Measurements from ENCODE around the gene GLIPR1L1. TPM values are rescaled to one million over a fixed set of nuclear protein-coding genes. Genes with fewer than 3 reads are reported as not detected.

GLIPR1L1 gene
- total RNA-seq, 1 experiment from 2014 or later = not detected

DNA sequence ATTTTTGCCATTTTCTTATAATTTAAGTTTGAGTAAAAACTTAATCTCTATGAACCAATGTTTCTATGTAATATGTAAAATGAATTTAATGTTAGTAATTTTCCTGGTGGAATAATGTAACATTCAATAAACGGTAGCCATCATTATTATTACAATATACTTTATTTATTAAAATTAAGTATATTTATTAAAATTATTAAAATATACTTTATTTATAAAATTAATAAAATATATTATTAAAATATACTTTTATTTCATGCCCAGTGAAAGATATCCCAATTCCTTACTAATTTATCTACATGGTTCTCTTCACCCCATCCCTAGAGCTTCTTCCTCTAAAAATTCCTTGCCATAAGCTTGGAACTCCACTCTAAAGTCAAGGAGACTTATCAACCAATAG, 6.8 kb upstream of the GLIPR1L1 start:
- DNase-seq (ENCODE audit: low read depth, low spot score) (no peak), ATAC-seq (no peak)
- no peak overlapping the region for H2AFZ ChIP-seq (ENCODE audit: low read depth, low read length, poor library complexity, severe bottlenecking)
- no peaks in the 10 kb centered on the region for H3K36me3 ChIP-seq (ENCODE audit: control insufficient read depth in 1 of 2, insufficient read depth in 2 of 2, low read length in 2 of 2)
- H3K9ac ChIP-seq (ENCODE audit: low read length) = no peak overlapping the region
- H3K4me3 ChIP-seq (replicated peaks in 1 of 2; ENCODE audit: low read depth in 1 of 2, low read length in 2 of 2) = no peak overlapping the region
- CTCF ChIA-PET = interaction anchor here (1.0 kb wide), 1 partner anchor 64 kb away, joined by 4 read pairs; the partner anchor contains the start of gene GLIPR1L2
- H3K4me1 ChIP-seq (ENCODE audit: control insufficient read depth in 1 of 2, insufficient read depth in 2 of 2, low read length in 2 of 2) = peaks cover 5 to 6% of the 10 kb centered on the region in 2 experiments; a peak in 3 of 4 replicates
- intact Hi-C loops (cut with micrococcal nuclease) = no loop called here
- no peaks in the 10 kb centered on the region for H4K20me1 ChIP-seq (ENCODE audit: insufficient read depth)
- no peak overlapping the region for H3K27ac ChIP-seq (ENCODE audit: low read depth, low read length)
- no TSS peak for BruUV-seq (replicated peaks)
- H3K9me2 ChIP-seq (ENCODE audit: insufficient read depth) = no peaks in the 10 kb centered on the region; the same call in 1 of the 2 replicates
- TF ChIP-seq SRF (IDR thresholded peaks at IDR 0.05; ENCODE audit: low read depth) (no peak), CBX3 (IDR thresholded peaks at IDR 0.05; ENCODE audit: low read depth) (no peak), ZNF274 (IDR thresholded peaks at IDR 0.05; ENCODE audit: low read depth, low read length) (no peak), POLR2A (IDR thresholded peaks at IDR 0.05; ENCODE audit: borderline replicate concordance, extremely low read depth, insufficient read depth, insufficient read length) (no peak), EZH2 (IDR thresholded peaks at IDR 0.05) (no peak)
- TF ChIP-seq, protein P1, sequence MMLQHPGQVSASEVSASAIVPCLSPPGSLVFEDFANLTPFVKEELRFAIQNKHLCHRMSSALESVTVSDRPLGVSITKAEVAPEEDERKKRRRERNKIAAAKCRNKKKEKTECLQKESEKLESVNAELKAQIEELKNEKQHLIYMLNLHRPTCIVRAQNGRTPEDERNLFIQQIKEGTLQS (IDR thresholded peaks at IDR 0.05) = no peak
- TF ChIP-seq, protein P2, sequence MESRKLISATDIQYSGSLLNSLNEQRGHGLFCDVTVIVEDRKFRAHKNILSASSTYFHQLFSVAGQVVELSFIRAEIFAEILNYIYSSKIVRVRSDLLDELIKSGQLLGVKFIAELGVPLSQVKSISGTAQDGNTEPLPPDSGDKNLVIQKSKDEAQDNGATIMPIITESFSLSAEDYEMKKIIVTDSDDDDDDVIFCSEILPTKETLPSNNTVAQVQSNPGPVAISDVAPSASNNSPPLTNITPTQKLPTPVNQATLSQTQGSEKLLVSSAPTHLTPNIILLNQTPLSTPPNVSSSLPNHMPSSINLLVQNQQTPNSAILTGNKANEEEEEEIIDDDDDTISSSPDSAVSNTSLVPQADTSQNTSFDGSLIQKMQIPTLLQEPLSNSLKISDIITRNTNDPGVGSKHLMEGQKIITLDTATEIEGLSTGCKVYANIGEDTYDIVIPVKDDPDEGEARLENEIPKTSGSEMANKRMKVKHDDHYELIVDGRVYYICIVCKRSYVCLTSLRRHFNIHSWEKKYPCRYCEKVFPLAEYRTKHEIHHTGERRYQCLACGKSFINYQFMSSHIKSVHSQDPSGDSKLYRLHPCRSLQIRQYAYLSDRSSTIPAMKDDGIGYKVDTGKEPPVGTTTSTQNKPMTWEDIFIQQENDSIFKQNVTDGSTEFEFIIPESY (IDR thresholded peaks at IDR 0.05; ENCODE audit: extremely low read depth, insufficient replicate concordance, low read length) = no peak
- TF ChIP-seq, protein P3, sequence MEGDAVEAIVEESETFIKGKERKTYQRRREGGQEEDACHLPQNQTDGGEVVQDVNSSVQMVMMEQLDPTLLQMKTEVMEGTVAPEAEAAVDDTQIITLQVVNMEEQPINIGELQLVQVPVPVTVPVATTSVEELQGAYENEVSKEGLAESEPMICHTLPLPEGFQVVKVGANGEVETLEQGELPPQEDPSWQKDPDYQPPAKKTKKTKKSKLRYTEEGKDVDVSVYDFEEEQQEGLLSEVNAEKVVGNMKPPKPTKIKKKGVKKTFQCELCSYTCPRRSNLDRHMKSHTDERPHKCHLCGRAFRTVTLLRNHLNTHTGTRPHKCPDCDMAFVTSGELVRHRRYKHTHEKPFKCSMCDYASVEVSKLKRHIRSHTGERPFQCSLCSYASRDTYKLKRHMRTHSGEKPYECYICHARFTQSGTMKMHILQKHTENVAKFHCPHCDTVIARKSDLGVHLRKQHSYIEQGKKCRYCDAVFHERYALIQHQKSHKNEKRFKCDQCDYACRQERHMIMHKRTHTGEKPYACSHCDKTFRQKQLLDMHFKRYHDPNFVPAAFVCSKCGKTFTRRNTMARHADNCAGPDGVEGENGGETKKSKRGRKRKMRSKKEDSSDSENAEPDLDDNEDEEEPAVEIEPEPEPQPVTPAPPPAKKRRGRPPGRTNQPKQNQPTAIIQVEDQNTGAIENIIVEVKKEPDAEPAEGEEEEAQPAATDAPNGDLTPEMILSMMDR (IDR thresholded peaks at IDR 0.05 in 2 of 3, conservative IDR thresholded peaks at IDR 0.05 in 1 of 3; ENCODE audit: borderline replicate concordance in 1 of 3, insufficient read depth in 1 of 3, low read depth in 2 of 3, low read length in 2 of 3) = no peak
- no peaks in the 10 kb centered on the region for H3K9me3 ChIP-seq (ENCODE audit: control insufficient read depth in 1 of 2, insufficient read depth in 1 of 2, low read depth in 1 of 2, low read length in 2 of 2)
- H3K4me2 ChIP-seq (ENCODE audit: low read length) = no peak overlapping the region
- no peaks in the 10 kb centered on the region for H3K79me2 ChIP-seq (ENCODE audit: insufficient read depth, low read length)
- no peaks in the 10 kb centered on the region for H3K27me3 ChIP-seq (ENCODE audit: insufficient read depth, low read length)
- POLR2A ChIA-PET = no interaction called here
- RAD21 ChIA-PET (ENCODE audit: low non-redundant PET in 1 of 2, low total read pairs in 2 of 2, uncharacterized antibody in 2 of 2, unreplicated experiment in 2 of 2) = no interaction called here

Measured in HCT116 (cell line).